Measurements from ENCODE around the gene TRIM26.
"Not testable (repeated sequence)": the region's sequence is repeated elsewhere in the genome, so short reads cannot be mapped to it uniquely, and the experiment has no call there.

Gene TRIM26

DNA sequence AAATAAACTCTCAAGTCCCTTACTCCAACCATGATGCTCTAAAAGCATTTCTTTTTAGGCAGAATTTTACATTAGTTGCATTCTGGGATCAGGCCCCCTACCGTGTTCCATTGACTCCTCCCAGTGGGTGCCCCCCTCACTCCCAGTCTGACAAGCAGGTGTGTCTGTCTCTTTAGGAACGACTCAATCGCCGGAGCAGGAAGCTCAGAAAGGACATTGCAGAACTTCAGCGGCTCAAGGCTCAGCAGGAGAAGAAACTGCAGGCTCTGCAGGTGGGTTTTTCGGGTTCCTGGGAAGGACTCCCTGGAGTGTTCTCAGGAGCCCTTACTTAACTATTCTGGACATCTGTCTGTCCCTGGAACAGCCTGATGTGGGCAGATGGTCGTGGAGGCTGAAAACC, 67.4 kb downstream of the TRIM26 start:
- Histone ChIP-seq H3K27ac (ENCODE audit: low read depth in 2 of 2, low read length in 2 of 2) (no peak overlapping the region), H3K4me3 (ENCODE audit: low read length in 2 of 2) (no peak overlapping the region), H3K9me3 (ENCODE audit: control insufficient read depth in 2 of 2, low read length in 2 of 2) (no peaks in the 10 kb centered on the region), H3K27me3 (ENCODE audit: control insufficient read depth in 2 of 2, insufficient read depth in 2 of 2, low read length in 2 of 2) (no peaks in the 10 kb centered on the region), H3K36me3 (ENCODE audit: control insufficient read depth in 2 of 2, insufficient read depth in 2 of 2, low read length in 2 of 2) (no peaks in the 10 kb centered on the region), H3K9ac (ENCODE audit: low read depth in 1 of 2, low read length in 2 of 2) (no peak overlapping the region), H3K4me1 (ENCODE audit: control insufficient read depth in 2 of 2, insufficient read depth in 2 of 2, low read length in 2 of 2) (peaks cover 7 to 11% of the 10 kb centered on the region in 2 donors)

DNA sequence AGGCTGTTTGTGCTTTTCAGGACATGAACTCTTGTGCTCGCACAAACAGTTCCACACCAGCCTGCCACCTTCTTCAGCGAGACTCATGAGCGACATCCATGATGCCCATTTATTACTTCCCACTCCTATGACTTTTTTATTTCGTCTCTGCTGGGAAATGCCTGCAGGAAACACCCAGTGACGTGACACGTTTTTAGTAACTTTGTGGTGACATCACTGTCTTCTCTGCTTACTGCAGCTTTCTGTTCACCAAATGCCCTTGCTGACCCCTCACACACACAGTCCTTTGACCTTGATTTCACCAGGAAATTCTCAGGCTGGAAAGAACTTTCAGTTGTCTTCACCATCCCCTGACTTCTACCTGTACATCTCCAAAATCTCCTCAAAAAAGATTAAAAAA, 68.4 kb downstream of the TRIM26 start:
- H3K27ac ChIP-seq (ENCODE audit: low read depth in 2 of 2, low read length in 2 of 2): no peak overlapping the region
- no peaks in the 10 kb centered on the region for H3K36me3 ChIP-seq (ENCODE audit: control insufficient read depth in 2 of 2, insufficient read depth in 2 of 2, low read length in 2 of 2)
- no peaks in the 10 kb centered on the region for H3K27me3 ChIP-seq (ENCODE audit: control insufficient read depth in 2 of 2, insufficient read depth in 2 of 2, low read length in 2 of 2)
- H3K9me3 ChIP-seq (ENCODE audit: control insufficient read depth in 2 of 2, low read length in 2 of 2): no peaks in the 10 kb centered on the region
- no peak overlapping the region for H3K9ac ChIP-seq (ENCODE audit: low read depth in 1 of 2, low read length in 2 of 2)
- peaks cover 7 to 11% of the 10 kb centered on the region in 2 donors for H3K4me1 ChIP-seq (ENCODE audit: control insufficient read depth in 2 of 2, insufficient read depth in 2 of 2, low read length in 2 of 2)
- no peak overlapping the region for H3K4me3 ChIP-seq (ENCODE audit: low read length in 2 of 2)

DNA sequence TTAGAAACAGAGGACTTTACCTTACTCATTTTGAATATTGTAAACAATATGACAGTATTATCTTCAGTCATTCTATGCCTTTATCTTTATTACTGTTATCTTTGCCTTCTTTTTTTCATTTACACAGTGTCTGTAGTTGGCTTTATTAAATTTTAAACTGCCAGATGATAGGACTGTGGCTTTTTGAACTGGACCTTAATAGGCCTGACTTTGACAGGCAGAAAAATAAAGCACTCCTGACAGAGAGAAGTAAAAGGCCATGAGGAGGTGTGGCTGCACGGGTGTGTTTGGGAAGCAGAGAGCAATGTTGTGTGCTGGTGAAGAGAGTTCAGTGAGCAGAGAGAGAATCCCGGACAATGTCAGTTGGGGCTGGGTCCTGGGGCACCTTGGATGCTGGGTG, 69.4 kb downstream of the TRIM26 start:
- H3K4me1 ChIP-seq (ENCODE audit: control insufficient read depth in 2 of 2, insufficient read depth in 2 of 2, low read length in 2 of 2): peaks cover 7 to 11% of the 10 kb centered on the region in 2 donors
- peak overlapping the region; percentile 12 to 47 for H3K27ac ChIP-seq (ENCODE audit: low read depth in 2 of 2, low read length in 2 of 2)
- H3K9me3 ChIP-seq (ENCODE audit: control insufficient read depth in 2 of 2, low read length in 2 of 2): no peaks in the 10 kb centered on the region
- H3K4me3 ChIP-seq (ENCODE audit: low read length in 2 of 2): peak overlapping the region in 1 of 2 donors; percentile 34
- H3K9ac ChIP-seq (ENCODE audit: low read depth in 1 of 2, low read length in 2 of 2): no peak overlapping the region
- no peaks in the 10 kb centered on the region for H3K27me3 ChIP-seq (ENCODE audit: control insufficient read depth in 2 of 2, insufficient read depth in 2 of 2, low read length in 2 of 2)
- no peaks in the 10 kb centered on the region for H3K36me3 ChIP-seq (ENCODE audit: control insufficient read depth in 2 of 2, insufficient read depth in 2 of 2, low read length in 2 of 2)

DNA sequence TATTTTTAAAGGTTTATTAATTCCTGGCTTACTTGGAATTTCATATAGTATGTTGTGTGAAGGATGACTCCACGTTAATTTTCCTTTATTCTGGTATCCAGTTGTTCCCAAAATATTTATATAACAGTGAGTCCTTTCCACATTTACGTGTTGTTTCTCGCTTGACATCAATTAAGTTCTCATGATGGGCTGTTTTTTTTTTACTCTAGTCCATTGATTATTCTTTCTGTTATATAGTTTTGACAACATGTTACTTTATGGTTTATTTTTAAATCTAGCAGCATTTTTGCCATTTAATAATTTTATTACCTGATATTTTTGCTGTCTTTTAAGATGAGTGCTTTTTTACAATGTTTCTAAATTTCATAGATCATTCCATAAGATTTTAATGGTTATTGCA, 70.5 kb downstream of the TRIM26 start:
- H3K9ac ChIP-seq (ENCODE audit: low read depth in 1 of 2, low read length in 2 of 2): no peak overlapping the region
- no peaks in the 10 kb centered on the region for H3K27me3 ChIP-seq (ENCODE audit: control insufficient read depth in 2 of 2, insufficient read depth in 2 of 2, low read length in 2 of 2)
- H3K36me3 ChIP-seq (ENCODE audit: control insufficient read depth in 2 of 2, insufficient read depth in 2 of 2, low read length in 2 of 2): no peaks in the 10 kb centered on the region
- H3K4me3 ChIP-seq (ENCODE audit: low read length in 2 of 2): no peak overlapping the region
- peaks cover 7 to 11% of the 10 kb centered on the region in 2 donors for H3K4me1 ChIP-seq (ENCODE audit: control insufficient read depth in 2 of 2, insufficient read depth in 2 of 2, low read length in 2 of 2)
- no peaks in the 10 kb centered on the region for H3K9me3 ChIP-seq (ENCODE audit: control insufficient read depth in 2 of 2, low read length in 2 of 2)
- no peak overlapping the region for H3K27ac ChIP-seq (ENCODE audit: low read depth in 2 of 2, low read length in 2 of 2)

DNA sequence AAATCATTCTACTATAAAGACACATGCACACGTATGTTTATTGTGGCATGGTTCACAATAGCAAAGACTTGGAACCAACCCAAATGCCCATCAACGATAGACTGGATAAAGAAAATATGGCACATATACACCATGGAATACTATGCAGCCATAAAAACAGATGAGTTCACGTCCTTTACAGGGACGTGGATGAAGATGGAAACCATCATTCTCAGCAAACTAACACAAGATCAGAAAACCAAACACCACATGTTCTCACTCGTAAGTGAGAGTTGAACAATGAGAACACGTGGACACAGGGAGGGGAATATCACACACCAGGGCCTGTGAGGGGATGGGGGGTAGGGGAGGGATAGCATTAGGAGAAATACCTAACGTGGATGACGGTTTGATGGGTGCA, 73.0 kb downstream of the TRIM26 start:
- H3K27me3 ChIP-seq (ENCODE audit: control insufficient read depth in 2 of 2, insufficient read depth in 2 of 2, low read length in 2 of 2); H3K27ac ChIP-seq (ENCODE audit: low read depth in 2 of 2, low read length in 2 of 2); H3K4me3 ChIP-seq (ENCODE audit: low read length in 2 of 2); H3K9ac ChIP-seq (ENCODE audit: low read depth in 1 of 2, low read length in 2 of 2); H3K36me3 ChIP-seq (ENCODE audit: control insufficient read depth in 2 of 2, insufficient read depth in 2 of 2, low read length in 2 of 2); H3K9me3 ChIP-seq (ENCODE audit: control insufficient read depth in 2 of 2, low read length in 2 of 2): not testable (repeated sequence)
- H3K4me1 ChIP-seq (ENCODE audit: control insufficient read depth in 2 of 2, insufficient read depth in 2 of 2, low read length in 2 of 2): peaks cover 21 to 25% of the 10 kb centered on the region in 2 donors

DNA sequence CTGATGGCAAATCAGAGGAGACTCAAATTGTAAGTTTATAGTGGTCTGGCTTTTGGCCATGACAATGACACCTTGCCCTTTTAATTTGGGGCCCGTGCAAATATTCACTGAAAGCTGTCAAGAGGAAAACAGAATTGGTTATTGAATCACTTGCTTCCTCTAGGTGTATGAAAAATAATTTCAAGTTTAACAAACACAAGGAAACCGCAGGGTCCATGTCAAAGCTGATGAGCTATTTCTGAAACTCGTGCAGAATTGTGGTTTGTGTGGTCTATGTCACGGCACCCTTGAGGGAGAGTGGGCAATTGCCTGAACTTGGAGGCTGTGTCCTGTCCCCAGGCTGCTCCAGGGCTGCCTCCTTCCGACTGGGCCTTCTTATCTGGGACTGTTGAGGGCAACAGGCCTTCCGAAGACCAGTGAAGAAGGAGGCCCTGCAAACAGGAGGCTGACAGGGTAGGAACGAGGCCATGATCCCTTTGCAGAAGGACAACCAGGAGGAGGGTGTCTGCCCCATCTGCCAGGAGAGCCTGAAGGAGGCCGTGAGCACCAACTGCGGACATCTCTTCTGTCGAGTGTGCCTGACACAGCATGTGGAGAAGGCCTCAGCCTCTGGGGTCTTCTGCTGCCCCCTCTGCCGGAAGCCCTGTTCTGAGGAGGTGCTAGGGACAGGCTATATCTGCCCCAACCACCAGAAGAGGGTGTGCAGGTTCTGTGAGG, 76.5 kb downstream of the TRIM26 start:
- H3K4me1 ChIP-seq (ENCODE audit: control insufficient read depth in 2 of 2, insufficient read depth in 2 of 2, low read length in 2 of 2): peaks cover 14% of the 10 kb centered on the region in 2 donors
- no peaks in the 10 kb centered on the region for H3K36me3 ChIP-seq (ENCODE audit: control insufficient read depth in 2 of 2, insufficient read depth in 2 of 2, low read length in 2 of 2)
- H3K4me3 ChIP-seq (ENCODE audit: low read length in 2 of 2): peak overlapping the region in 1 of 2 donors; percentile 13
- H3K9ac ChIP-seq (ENCODE audit: low read depth in 1 of 2, low read length in 2 of 2): no peak overlapping the region
- H3K27ac ChIP-seq (ENCODE audit: low read depth in 2 of 2, low read length in 2 of 2): peak overlapping the region; percentile 54 to 63
- no peaks in the 10 kb centered on the region for H3K9me3 ChIP-seq (ENCODE audit: control insufficient read depth in 2 of 2, low read length in 2 of 2)
- peaks cover 0 to 5% of the 10 kb centered on the region in 2 donors for H3K27me3 ChIP-seq (ENCODE audit: control insufficient read depth in 2 of 2, insufficient read depth in 2 of 2, low read length in 2 of 2)

DNA sequence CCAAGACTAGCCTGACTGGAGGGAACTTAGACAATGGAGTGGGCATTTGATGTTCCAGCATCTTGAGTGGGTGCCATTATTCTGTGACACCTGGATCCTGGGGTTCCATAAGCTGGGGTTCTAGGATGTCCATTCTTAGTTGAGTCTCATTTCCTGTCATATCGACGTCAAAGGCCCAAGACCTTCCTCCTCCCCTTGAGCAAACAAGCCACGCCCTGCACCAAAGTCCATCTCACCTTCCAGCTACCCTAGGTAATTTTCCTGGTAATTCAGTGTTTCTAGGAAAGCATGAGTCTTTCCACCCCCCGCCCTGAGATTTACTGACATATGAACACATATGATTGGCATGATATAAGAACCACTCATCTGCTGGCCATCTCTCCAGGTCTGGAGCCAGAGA, 77.4 kb downstream of the TRIM26 start, which contains the start of gene TRIM40:
Gene TRIM40 (plus strand): TSS at position 384 of the 400 bp plus-strand sequence. CDS start 897 bp downstream, outside the sequence.
- Histone ChIP-seq H3K4me3 (ENCODE audit: low read length in 2 of 2) (peak within 1 kb of the TSS; percentile 13 to 23), H3K36me3 (ENCODE audit: control insufficient read depth in 2 of 2, insufficient read depth in 2 of 2, low read length in 2 of 2) (no peaks in the 10 kb centered on the region), H3K9me3 (ENCODE audit: control insufficient read depth in 2 of 2, low read length in 2 of 2) (no peaks in the 10 kb centered on the region), H3K4me1 (ENCODE audit: control insufficient read depth in 2 of 2, insufficient read depth in 2 of 2, low read length in 2 of 2) (peaks cover 16% of the 10 kb centered on the region in 2 donors), H3K27me3 (ENCODE audit: control insufficient read depth in 2 of 2, insufficient read depth in 2 of 2, low read length in 2 of 2) (peaks cover 0 to 5% of the 10 kb centered on the region in 2 donors), H3K27ac (ENCODE audit: low read depth in 2 of 2, low read length in 2 of 2) (peak within 1 kb of the TSS; percentile 54 to 63), H3K9ac (ENCODE audit: low read depth in 1 of 2, low read length in 2 of 2) (peak within 1 kb of the TSS in 1 of 2 donors; percentile 59)

DNA sequence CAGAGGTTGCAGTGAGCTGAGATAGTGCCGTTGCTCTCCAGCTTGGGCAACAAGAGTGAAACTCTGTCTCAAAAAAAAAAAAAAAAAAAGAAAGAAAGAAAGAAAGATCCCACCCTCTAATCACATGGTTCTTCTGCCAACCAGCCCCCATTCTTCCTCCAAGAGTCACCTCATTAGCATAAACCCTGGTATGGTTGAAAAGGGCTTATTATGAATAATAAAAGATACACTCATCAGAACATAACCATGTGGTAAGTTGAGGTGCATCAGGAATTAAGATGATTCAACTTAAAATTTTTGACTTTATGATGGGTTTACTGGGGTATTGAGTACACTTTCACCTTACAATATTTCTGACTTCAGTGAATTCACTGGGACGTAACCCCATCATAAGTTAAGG, 78.1 kb downstream of the TRIM26 start:
- H3K9me3 ChIP-seq (ENCODE audit: control insufficient read depth in 2 of 2, low read length in 2 of 2): no peaks in the 10 kb centered on the region
- H3K9ac ChIP-seq (ENCODE audit: low read depth in 1 of 2, low read length in 2 of 2): no peak overlapping the region
- peaks cover 0 to 5% of the 10 kb centered on the region in 2 donors for H3K27me3 ChIP-seq (ENCODE audit: control insufficient read depth in 2 of 2, insufficient read depth in 2 of 2, low read length in 2 of 2)
- H3K27ac ChIP-seq (ENCODE audit: low read depth in 2 of 2, low read length in 2 of 2): peak overlapping the region in 1 of 2 donors; percentile 63
- no peaks in the 10 kb centered on the region for H3K36me3 ChIP-seq (ENCODE audit: control insufficient read depth in 2 of 2, insufficient read depth in 2 of 2, low read length in 2 of 2)
- peaks cover 20 to 22% of the 10 kb centered on the region in 2 donors for H3K4me1 ChIP-seq (ENCODE audit: control insufficient read depth in 2 of 2, insufficient read depth in 2 of 2, low read length in 2 of 2)
- H3K4me3 ChIP-seq (ENCODE audit: low read length in 2 of 2): no peak overlapping the region

Data from mucosa of rectum (tissue), 2 donors.